T-helper 1 cell treated with Interleukin-12 subunit alpha and Interleukin-12 subunit beta and Interleukin-4 antibody, amounts not matched to agents 30 ng/mL and 1 ng/mL, for 36 hours (primary cell): ENCODE measurements around the gene OCA2. TPM values are rescaled to one million over a fixed set of nuclear protein-coding genes. Genes with fewer than 3 reads are reported as not detected.
"Not testable (repeated sequence)": the region's sequence is repeated elsewhere in the genome, so short reads cannot be mapped to it uniquely, and the experiment has no call there.

ENCODE experiments used
- intact Hi-C: fragments of 100-400 bp; cut with micrococcal nuclease; formaldehyde crosslinking; loops from one replicate; pipeline ENCODE4 v1.15.1; 2024
- total RNA-seq: library from RNA; stranded (reverse); gene quantifications from 2 replicates; pipeline ENCODE4 v1.2.3, GENCODE V29; 2022

Gene OCA2
- total RNA-seq, 1 donor from 2014 or later = not detected

DNA sequence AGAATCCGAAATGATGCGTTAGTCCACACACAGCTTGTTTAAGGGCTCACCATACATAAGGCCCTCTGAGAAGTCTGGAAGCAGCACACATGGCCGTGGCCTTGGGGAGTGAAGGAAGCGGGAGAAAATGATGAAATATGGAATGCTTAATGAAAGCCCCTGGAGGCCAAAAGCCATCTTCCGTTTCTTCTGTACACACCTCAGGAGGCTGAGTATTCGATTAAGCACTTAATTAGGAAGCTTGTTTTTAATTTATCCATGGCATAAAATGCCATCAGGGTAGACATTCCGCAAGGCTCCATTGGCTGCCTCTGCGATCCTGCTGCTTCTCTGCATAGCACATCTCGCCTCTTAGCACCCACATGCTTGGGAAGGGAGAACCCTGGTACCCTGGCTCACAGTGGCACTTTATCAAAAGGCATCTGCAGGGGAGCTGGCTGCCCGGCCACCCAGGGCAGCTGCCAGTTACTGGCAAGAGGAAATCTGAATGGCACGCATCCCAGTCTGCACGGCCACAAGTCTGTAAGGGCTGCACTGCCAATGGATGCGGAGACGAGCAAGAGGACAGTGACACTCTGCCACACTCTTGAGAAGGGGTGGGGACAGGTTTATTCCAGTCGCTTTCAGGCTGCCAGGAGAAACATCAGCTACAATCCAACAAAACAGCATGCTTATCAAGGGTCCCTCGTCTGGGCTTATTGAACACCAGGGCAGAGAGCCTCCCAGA lies 356.2 kb downstream of the OCA2 start:
- intact Hi-C loops = no loop called here

- intact Hi-C loops = no loop called here
Measured at GRCh38 chr15:27741226-27741860, 357.8 kb downstream of the OCA2 start.

DNA sequence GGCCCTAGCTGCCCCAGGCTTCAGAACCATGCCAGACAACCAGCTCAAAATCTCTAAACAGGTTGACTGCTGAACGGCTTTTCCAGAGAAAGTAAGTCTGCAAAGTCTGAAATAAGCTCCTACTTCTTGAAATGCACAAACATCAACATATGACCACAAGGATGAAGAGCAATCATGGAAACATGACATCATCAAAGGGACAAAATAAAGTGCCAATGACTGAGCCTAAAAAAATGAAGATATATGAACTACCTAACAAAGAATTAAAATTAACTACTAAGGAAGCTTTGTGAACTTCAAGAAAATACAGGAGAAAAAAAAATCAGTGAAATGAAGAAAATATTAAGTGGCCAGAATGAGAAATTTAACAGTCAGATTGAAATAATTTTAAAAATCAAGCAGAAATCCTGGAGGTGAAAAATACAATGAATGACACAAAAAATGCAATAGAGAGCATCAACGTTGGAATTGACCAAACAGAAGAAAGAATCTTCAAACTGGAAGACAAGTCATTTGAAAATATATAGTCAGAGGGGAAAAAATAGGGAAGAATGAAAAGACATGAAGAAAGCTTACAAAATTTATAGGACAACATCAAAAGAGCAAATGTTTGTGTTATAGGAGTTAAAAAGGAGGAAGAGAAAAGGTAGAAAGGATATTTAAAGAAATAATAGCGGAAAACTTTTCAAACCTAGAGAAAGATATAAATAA lies 364.2 kb downstream of the OCA2 start:
- intact Hi-C loops = no loop called here

GRCh38 chr15:27731776-27732175 lies 367.3 kb downstream of the OCA2 start:
- intact Hi-C loops = no loop called here

DNA sequence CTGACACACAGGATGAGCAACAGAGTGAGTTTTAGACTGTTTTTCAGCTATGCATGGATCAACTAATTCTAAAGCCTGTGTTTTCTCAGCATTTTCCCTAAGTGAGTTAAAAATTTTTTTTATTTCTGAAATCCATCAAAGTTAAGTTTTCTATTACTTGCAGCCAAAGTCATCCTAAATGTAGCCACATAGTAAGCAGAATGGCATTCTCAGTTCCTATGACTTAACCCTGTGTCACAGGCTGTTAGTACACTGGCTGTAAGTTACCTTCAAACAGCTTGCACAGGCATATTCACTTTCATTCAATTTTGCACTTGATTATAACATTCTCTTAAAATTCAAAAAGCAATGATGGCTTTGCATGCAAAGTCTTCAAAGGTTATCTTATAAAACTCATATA lies 368.2 kb downstream of the OCA2 start:
- intact Hi-C loops = no loop called here

GRCh38 chr15:27725731-27726130 lies 373.4 kb downstream of the OCA2 start:
- intact Hi-C loops = no loop called here

- intact Hi-C loops = no loop called here
Measured at GRCh38 chr15:27723821-27724220, 375.3 kb downstream of the OCA2 start.

DNA sequence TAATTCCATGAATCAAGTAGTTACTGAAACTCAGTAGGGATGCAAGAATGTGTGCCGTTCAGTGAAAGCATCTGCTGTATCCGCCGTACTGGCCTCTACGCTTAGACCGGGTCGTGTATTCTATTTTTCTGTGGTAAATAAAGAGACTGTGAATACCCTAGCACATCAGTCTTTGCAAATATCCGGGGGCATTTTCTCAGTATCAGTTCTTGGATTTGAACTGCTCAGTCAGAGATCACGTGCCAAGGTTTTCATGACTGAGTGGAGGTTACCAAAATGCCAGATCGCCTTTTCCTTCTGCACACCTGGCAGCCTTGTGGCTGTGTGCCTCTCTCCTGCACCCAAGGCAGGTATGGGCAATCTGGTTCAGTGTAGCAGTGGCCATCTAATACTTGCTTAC lies 377.0 kb downstream of the OCA2 start:
- intact Hi-C loops = no loop called here

DNA sequence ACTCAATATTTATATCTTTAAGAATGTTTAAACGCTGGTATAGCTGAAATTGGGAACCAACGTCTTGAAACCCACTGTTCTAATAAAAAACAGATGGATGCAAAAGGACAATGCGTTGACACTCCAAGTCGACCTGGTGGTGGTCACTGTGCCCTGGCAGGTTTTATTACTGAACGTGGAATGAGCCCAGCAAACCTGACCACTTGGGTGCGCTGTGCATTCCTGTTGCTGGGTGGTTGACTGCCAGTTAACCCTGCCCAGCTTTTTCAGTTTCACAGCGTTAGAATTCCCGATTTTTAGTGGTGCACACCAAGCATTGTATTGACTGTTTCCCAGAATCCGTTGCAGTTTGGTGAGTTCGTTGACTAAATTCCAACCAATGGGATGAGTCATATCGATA lies 384.4 kb downstream of the OCA2 start:
- intact Hi-C loops = no loop called here

- intact Hi-C loops = not testable (repeated sequence)
Measured at GRCh38 chr15:27713850-27714249, 385.3 kb downstream of the OCA2 start.

DNA sequence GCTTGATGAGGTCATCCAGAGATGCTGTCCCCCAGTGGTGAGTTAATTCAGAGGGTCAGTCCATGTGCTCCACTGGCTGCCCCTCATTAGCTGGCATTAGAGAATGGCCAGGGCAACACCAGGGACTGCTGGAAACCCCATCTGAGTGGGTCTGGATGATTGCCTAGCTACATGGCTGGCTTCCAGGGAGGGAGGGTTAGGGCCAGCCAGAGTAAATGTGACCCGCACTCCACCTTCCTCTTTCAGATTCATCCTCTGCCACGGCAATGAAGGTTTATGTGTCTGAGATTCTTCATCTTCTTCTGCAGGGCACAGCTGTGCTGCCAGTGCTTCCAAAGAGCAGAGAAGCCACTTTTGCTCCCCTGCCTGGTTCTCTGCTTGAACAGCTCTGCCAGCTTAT lies 391.9 kb downstream of the OCA2 start:
- intact Hi-C loops = no loop called here

- intact Hi-C loops = no loop called here
Measured at GRCh38 chr15:27706300-27706699, 392.8 kb downstream of the OCA2 start.

GRCh38 chr15:27705056-27705455 lies 394.1 kb downstream of the OCA2 start:
- intact Hi-C loops = no loop called here

Other genes with a start within 250 kb of the OCA2 start
- gene HERC2, start 222.9 kb upstream of the OCA2 start, total RNA-seq = 46.3 and 48.9 TPM in 2 replicates